ENCODE results near the gene FAM110A.
"Not testable (repeated sequence)": the region's sequence is repeated elsewhere in the genome, so short reads cannot be mapped to it uniquely, and the experiment has no call there.

Gene FAM110A

DNA sequence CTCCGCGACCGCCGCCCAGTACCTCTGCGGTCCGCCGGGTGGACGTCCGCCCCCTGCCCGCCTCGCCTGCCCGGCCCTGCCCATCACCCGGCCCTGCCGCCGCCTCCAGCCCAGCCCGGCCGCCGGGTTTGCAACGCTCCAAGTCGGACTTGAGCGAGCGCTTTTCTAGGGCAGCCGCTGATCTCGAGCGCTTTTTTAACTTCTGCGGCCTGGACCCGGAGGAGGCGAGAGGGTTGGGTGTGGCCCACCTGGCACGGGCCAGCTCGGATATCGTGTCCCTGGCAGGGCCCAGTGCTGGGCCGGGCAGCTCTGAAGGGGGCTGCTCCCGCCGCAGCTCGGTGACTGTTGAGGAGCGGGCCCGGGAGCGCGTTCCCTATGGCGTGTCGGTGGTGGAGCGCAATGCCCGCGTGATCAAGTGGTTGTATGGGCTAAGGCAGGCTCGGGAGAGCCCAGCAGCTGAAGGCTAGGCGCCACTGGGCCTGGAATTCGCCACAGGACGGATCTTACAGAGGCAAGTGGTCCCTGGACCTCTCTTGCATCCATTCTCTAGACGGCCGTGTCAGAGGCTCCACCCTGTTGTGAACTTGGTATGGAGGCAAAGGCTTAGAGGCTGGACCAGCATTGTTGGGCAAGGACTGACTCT lies 11.8 kb downstream of the FAM110A start:
- DNase-seq: no peak

DNA sequence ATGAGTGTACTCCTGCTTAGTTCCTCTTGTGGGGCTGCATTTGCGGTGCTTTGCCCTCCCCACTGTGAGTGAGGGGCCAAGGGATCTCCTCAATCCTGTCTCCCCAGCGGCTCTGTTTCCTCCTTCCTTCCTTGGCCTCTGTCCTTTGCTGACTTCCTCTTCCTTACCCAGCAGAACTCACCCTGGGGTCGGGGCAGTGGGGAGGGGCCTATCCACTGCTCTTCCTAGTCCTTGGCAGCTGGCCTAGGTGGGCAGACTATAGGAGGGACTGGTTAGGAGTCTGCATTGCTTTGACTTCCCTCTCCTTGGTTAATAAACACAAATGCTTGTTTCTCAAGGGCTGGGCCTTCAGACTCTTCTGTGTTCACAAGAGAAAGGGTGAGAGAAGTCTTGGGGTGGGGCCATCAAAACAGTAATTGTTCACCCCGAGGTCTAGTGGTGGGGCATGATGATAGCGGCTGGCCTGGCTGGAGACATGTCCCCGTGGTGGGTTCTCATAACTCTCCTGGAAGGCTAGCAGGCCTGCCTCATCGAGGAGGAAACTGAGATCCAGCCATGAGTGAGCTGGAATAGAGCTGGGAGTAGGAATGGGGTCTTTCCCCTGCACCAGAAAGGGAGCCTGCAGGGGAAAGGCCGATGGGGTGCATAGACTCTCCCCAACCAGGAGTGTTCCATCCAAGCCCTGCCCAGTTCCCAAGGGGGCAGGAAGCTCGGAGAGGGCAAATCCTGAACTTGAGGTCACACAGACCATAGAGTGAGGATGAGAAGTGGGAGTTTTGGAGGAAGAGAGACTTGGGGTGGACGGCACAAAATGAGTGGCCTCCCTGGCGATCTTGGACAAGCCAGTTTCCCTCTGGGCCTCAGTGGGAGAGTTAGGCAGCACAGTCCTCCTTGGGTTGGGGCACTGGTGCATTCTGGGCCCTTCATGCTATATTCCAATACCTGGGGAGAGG lies 12.7 kb downstream of the FAM110A start:
- no peak for DNase-seq

DNA sequence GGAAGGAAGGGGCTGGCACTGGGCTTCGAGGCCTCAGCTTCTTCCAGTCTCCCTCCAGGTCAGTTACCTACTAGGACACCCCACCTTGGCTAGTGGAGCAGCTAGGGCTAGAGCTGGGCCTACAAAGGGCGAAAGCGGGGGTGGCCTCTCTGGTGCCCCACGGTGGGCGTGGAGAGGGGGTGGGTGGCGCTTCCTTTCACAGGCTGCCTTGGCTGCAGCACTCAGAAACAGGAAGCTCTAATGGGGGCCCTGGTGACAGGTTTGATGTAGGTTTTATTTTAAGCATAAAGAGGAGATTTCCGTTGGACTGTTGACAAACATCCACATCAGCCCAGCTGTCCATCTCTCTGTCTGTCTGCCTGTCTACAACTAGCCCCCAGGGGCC lies 13.4 kb downstream of the FAM110A start:
- no peak for DNase-seq

DNA sequence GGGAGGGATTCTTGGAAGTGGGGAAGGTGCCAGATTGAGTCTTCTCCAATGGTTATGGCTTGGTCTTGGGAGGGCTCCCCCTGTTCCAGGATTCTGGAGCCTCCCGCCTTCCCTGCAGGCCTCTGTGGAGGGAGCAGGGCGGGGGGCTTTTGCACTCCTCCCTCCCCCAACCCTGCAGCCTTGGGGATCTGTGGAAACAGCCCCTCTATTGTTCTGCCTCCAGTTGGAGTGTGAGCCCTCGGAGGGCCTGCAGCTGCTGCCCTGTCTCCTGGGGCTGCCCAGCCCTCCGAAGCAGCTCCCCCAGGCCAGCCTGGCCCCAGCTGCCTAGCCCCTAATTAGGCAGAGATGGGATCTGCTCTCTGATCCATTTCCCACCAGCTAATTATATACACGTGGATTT lies 14.7 kb downstream of the FAM110A start:
- no peak for DNase-seq

DNA sequence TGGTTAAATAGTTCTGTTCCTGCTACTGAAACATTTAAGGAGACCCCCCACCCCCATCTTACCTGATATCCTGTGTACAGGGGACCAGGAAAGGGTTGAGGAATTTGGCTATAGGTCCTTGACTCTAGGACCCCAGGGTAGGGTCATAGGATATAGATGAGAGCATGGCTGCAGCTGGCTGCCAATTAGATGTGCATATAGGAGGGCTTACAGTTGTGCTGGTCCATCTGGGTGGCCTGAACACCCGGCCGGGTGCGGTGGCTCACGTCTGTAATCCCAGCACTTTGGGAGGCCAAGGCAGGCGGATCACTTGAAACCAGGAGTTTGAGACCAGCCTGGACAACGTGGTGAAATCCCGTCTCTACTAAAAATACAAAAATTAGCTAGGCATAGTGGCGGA lies 15.2 kb downstream of the FAM110A start:
- not testable (repeated sequence) for DNase-seq

DNA sequence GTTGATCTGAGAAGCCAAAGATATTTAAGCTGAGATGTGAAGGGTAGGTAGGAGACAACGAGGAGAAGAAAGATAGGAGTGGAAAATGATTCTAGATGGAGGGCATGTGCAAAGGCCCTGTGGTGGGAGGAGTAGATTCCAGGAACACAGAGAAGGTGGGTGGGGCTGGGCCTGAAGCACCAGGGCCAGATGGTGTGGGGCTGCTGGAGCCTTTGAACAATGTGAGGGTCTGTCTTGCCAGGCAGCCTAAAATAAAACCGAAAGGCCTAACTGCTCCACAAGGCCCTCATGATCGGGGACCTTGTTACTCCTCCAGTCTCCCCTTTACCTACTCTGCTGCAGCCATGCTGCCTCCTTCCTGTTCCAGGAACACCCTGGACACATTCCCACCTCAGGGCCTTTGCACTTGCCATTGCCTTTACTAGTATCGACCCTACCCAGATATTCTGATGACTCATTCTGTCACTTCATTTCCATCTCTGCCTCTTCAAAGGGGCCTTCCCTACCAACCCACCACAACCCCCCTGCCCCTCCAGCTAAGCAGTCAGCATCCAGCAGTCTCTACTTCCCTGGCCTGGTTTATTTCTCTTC lies 20.0 kb downstream of the FAM110A start:
- no peak for DNase-seq

DNA sequence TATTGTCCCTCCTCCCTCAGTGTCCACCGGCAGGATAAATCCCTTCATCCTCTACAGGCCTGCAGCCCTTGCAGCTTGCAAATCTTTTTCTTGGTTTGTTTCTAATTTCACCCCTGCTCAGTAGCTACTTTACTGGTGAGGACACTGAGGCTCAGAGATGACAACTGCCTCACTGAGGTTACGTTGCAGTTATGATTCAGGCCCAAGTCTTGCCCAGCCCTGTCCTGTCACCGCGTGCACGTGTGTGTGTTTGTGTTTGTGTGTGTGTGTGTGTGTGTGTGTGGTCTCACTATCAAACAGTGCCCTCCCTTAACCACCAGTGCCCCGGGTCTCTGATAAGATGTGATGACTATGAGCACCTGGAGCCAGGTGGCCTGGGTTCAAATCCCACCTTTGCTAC lies 21.1 kb downstream of the FAM110A start:
- DNase-seq: no peak

DNA sequence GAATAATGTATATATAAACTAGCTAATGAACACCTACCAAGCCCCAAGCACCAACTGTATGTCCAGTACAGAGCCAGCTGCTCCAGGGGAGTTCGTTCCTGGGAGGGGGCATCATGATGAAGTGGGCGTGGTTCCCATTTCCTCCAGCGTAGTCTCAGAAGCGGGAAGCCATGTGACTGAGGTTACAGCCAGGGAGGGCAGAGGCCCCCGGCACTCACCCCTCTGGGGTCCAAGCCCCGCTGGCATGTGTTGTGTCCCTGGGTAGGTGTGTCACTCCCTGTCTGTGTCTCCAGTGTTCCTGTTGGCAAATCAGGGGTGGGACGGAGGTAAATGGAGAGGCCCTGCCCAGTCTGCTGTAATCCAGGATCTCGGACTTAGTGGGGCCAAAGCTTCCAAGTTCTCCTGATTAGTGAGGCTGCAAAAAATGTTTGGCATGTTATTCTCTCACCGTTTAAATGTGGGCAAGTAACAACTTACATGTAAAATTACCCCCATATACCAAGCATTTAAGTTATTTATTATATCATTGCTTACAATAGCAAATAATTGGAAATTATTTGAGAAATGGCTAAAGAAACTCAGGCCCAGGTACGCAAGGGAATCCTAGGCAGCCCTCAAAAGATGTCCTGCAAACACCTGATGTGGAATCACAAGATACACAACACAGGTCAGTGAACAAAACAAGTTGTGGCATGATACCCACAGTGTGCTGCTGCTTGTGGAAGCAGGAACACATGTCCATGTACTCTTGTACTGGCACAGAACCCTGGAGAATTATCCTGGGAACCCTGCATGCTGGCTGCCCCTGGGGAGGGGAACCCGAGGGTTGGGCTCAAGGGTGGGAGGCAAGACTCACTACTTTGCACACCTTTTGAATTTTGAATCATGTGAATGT lies 22.2 kb downstream of the FAM110A start:
- DNase-seq: no peak

DNA sequence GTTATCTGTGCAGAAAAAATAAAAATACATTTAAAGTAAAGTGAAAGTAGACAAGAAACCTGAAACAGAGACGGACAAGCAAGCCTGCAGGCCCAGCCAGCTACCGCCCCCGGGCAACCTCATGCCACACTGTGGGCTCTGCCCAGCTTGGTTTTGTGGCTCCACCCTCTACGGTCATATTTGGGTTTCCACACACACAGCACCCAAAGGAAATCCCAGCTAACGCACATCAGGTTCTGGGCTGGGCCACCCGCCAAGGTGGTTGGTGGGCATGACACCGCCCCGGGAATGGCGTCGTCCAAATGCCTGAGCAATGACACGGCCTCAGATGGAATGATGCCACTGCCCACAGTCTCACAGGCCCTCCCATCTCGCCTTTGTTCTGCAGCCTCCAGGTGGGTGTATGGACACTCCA lies 22.9 kb downstream of the FAM110A start:
- DNase-seq: peak; percentile 71

DNA sequence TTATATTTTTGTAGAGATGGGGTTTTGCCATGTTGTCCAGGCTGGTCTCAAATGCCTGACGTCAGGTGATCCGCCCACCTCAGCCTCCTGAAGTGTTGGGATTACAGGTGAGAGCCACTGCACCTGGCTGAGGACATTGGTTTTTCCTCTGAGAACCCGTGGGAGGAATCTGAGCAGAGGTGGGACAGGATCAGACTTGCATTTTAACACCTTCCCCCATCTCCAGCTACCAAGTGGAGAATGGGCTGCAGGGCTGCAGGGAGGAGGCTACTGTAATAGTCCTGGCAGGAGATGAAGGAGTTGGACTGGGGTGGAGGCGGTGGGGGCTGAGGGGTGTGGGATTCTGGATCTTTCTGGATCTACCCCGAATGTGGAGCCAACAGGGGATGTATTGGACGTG lies 24.5 kb downstream of the FAM110A start:
- no peak for DNase-seq

DNA sequence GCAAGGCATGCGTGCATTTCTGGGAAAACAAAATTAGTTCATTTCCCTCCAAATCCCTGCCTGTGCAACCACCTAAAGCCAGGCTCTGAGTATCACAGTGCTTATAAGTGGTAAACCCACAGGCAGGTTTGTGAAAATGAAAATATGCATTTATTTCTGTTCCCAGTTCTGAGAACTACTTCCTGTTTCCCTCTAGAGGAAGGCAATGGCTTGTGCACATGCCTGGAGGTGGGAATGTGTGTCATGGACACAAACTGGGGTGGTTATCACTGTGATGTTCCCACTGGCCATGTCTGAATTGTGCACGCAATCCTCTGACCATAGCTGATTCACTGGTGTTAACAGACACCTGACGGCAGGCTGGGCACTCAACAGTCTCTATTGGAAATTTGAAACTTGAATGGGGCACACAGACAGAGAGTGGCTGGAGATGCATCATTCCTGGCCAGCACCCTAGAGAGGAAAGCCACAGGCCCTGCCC lies 26.3 kb downstream of the FAM110A start:
- no peak for DNase-seq

DNA sequence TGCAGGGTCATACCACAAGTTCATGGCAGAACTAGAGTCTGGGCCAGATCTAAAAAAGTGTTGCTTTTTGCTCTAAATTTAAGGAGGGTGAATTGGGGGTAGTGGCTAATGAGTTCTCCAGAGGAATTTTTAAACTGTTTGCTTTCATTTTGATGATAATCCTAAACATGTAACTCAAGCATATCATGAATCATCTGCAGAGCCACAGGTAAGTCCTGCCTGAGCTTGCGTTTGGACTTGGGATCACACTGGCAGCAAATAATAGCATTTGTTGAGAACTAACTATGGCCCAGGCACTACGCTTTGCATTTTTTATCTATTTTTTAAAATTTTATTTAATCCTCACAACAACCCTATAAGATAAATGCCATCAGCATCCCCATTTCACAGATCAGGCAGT lies 27.4 kb downstream of the FAM110A start:
- no peak for DNase-seq

DNA sequence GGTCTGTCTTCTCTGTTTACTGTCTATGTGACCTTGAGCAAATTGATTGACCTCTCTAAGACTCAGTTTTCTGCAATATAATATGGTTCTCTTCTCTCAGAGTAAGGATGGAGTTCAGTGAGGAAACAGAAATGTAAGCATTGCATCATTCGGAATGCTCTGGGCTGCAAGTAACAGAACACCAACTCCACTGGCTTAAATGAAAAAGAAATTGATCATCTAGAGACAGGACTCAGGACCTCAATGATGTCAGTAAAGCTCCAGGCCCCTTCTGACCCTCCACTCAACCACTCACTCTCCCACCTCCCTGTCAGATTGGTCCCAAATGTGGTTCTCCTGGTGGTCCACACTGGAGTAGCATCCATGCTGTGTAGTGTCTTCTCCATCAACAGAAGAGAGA lies 31.9 kb downstream of the FAM110A start:
- DNase-seq: no peak

DNA sequence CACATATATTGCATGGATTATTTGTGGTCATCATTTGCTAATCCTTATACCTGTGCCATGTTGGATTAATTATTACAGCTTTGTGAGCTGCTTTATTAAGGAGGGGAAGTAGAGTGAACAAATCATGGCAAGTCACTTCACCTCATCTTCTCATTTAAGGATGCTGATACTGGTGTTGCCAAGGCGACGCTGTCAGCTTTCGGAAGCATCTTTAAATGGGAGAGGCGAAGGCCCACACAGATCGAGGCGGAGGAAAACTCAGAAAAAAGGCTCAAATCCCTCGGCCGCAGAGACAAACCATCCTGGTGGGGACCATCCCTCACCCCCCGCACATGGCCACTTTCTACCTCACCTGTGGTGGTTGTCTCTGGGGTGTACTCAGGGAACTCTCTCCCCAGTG lies 34.8 kb downstream of the FAM110A start:
- no peak for DNase-seq

DNA sequence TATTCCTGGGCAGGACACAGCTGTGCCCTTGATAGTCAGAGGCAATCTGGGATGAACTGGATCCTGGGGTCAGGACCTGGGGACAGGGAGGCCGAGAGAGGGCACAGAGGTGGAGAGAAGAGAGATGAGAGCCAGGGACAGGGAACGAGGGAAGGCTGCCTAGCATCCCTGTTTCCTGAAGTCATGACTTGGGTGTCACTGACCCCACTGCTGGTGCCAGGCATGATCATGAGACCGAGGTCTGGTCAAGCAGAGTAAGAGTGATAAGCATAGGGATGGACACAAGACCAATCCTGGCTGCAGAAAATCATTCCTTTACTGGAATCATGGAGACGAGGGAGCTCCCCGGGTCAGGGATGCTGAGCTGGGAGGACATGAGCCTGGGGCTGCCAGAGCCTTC lies 36.1 kb downstream of the FAM110A start:
- DNase-seq: no peak

DNA sequence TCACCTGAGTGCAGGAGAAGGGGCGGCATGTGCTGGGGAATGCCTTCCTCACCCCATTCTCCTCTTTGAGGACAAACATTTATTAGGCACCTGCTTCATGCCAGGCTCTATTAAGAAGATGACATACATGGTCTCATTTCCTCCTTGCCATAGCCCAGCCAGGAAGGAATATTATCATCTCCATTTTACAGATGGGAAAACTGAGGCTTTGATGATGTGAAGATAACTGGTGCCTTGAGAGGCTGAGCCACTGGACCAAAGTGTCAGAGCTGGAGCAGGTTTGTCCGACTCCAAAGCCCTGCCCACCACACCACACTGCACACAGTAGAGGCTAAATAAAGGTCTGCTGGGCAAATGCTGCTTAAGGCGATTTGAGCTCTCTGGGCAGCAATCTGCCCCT lies 37.2 kb downstream of the FAM110A start:
- DNase-seq: no peak

DNA sequence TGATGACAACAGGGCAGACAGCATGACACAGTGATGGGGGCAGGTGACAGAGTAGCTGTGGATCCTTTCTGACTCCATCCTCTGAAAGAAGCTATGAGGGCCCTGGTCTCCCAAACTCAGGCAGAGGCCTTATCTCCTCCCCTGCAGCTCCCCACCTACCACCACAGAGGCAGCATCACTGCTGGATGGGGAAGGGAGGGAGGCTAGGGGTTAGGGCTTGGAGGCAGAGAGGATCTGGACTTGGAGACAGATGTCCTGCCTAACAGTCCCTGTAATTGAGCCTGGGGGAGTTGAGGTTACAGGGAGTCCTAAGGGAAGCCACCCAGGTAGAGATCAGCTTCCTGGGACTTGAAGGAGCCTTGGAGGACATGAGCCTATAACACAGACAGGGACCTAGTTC lies 37.9 kb downstream of the FAM110A start:
- DNase-seq: no peak

DNA sequence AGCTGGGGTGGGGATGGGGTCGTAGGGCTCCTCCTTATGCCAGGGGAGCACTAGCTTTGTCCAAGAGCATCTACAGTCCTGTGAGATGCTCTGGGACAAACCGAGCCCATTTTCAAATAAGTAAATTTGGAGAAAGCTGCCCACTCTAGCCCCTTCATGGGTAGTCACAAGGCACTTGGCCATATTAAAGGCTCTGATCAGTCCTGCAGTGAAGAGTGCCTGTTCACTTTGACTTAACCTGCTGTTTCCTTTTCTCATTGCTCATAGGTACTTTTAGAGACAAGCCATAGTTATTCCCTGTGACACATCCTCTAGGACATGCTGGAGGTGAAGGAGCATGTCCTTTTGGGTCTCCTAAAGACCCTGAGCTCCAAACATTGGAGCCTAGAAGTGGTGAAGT lies 38.4 kb downstream of the FAM110A start:
- DNase-seq: no peak

DNA sequence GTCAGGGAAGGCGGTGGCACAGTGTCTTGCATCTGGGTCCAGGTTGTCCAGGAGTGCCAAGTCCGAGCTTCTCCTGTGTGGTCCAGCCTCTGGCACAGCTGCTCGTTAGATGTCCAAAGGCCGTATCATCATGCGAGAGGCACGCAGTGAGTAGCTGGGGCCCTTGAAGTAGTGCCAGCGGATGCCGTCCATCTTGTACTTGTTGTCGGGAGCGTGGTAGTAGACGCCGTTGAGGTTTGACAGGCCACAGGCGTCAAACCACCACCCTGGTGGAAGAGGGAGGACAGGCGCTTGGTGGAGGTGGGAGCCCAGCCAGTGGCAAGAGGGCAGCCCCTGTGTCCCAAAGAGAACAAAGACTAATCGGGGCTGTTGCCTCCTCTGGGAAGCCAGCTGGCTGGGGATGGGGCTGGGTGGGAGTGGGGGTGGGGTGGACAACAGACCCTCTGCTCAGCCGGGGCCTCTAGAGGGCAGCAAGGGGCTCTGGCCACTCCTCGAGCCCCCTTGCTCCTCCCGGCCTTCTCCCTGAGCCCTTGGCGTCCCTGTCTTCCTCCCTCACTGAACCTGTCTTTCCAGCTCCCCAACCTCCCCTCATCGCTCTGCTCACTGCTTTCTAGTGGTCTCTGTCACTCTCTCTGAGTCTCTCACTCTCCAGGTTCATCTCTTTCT lies 39.5 kb downstream of the FAM110A start:
- DNase-seq: no peak

DNA sequence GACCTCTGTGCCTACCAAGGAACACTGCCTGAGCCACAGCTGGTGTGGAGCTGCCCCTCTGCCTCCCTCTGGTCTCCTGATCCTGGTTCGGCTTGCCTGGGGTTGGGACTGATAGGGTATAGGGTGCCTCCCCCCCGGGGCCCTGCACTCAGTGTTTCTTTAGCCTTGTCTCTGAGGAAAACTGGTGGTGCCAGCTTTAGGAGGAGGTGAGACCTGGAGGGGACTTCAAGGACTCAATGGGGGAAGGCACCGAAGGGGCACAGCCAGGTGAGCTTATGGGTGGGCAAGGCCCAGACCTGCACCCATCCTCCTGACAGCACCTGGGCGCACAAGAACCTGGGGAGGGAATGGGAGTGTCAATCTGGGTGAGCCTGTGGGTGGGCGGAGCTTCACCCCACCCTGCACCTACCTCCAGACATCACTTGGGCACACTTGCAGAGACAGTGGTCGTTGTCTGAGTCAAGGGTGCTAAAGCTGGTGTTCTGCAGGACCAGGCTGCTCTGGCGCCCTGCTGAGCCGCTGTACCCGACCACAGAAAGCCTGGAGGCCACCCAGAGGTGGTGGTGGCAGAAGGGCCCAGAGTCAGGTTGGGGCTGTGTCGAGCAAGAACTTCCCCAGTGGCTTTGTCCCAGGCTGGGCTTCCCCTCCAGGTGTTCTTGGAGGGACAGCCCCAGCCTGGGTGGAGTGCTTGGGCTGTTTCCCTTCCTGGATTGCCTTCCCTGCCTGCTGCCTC lies 40.5 kb downstream of the FAM110A start:
- no peak for DNase-seq

DNA sequence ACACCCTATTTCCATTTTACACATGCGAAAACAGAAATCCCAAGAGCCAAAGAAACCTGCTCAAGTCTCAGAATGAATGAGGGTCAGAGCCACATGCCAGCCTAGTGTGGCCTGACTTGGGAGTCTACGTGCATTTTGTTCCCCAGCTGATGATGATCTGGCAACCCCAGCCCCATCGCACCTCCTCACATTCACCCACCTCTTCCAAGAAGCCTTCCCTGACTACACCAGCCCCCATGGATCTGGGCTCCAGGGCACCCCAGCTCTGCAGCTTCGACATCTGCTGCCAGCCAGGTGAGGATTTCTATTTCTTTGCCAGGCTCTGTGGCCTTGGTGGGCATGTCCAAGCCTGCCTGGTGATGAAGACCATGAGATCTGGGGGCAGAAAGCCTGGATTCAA lies 41.6 kb downstream of the FAM110A start:
- DNase-seq: no peak

DNA sequence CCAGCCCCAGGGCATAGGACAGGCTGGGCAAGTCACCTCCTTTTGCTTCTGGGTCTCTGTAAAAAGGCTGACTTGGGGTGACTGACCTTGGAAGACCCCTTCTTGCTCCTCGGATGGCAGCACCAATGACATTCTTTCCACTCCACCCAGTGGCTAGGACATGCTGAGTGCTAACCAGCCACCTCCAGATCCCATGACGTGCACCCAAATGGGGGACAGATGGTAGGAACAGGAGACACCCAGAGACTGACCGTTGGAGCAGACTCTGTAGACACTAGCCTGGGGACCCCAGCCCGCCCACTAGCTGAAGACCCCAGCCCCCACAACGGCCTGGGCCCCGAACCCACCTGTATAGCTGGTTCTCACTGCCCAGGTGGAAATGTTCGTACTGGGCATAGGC lies 44.3 kb downstream of the FAM110A start:
- no peak for DNase-seq
